A549 (cell line): ENCODE results near the gene RAB15.

Source experiments
- CHD4 ChIP-seq: fragments of 200-600 bp; sonication (generic); IDR thresholded peaks from 2 replicates; pipeline ENCODE4 v1.6.1; 2016; ENCODE audit warnings: antibody characterized with exemption, mild to moderate bottlenecking, borderline replicate concordance
- CTCF ChIP-seq: fragments of >200 bp; sonication (Bioruptor Twin); formaldehyde crosslinking; IDR thresholded peaks from 3 replicates; pipeline ENCODE4 v1.5.1; 2016
- ESRRA ChIP-seq: fragments of 150-350 bp; IDR thresholded peaks from 2 replicates; pipeline ENCODE4 v1.6.1; 2014; ENCODE audit warnings: mild to moderate bottlenecking, low read length, borderline replicate concordance
- HMGXB4 ChIP-seq: fragments of 250-450 bp; sonication (Bioruptor Pico); IDR thresholded peaks from 2 replicates; pipeline ENCODE4 v1.5.0; 2021; ENCODE audit warnings: mild to moderate bottlenecking, moderate library complexity, borderline replicate concordance
- KDM1A ChIP-seq: fragments of 200-600 bp; sonication (generic); IDR thresholded peaks from 2 replicates; pipeline ENCODE4 v1.6.1; 2016; ENCODE audit warnings: low read depth, mild to moderate bottlenecking
- MAZ ChIP-seq: fragments of 150-350 bp; IDR thresholded peaks from 2 replicates; pipeline ENCODE4 v1.6.1; 2014; ENCODE audit warnings: antibody characterized with exemption, low read depth, low read length, borderline replicate concordance
- NPAS2 ChIP-seq: fragments of 250-450 bp; sonication (Bioruptor Pico); IDR thresholded peaks from 2 replicates; pipeline ENCODE4 v1.8.0; 2022; ENCODE audit warnings: mild to moderate bottlenecking, moderate library complexity, borderline replicate concordance
- POLR2A ChIP-seq: IDR thresholded peaks from 2 replicates; pipeline ENCODE4 v1.6.1; 2012; ENCODE audit warnings: mild to moderate bottlenecking, low read length
- RAD21 ChIP-seq, 2 experiments: fragments of >200 bp in 1 of 2; sonication (Bioruptor Twin) in 1 of 2; formaldehyde crosslinking in 1 of 2; IDR thresholded peaks in 1 of 2; conservative IDR thresholded peaks in 1 of 2; 2 replicates in 1 of 2; 3 replicates in 1 of 2; pipeline ENCODE4 v1.6.1; 2012 to 2018; ENCODE audit warnings: inconsistent platforms in 1 of 2
- RCOR1 ChIP-seq: fragments of 150-350 bp; IDR thresholded peaks from 2 replicates; pipeline ENCODE4 v1.6.1; 2014; ENCODE audit warnings: antibody characterized with exemption, low read length, low read depth
- REST ChIP-seq: fragments of 200-600 bp; sonication (generic); IDR thresholded peaks from 2 replicates; pipeline ENCODE4 v1.6.1; 2016; ENCODE audit warnings: antibody characterized with exemption, mild to moderate bottlenecking, moderate library complexity
- TF ChIP-seq, protein P1 (sequence below): IDR thresholded peaks from 2 replicates; pipeline ENCODE4 v1.6.1; 2012

- TF ChIP-seq CTCF = no peak
- no peak for TF ChIP-seq POLR2A
- no peak for TF ChIP-seq NPAS2 (CRISPR knock-in tag)
- TF ChIP-seq, protein P1, sequence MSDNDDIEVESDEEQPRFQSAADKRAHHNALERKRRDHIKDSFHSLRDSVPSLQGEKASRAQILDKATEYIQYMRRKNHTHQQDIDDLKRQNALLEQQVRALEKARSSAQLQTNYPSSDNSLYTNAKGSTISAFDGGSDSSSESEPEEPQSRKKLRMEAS = no peak
- TF ChIP-seq RCOR1 = no peak
- no peak for TF ChIP-seq RAD21 (conservative IDR thresholded peaks at IDR 0.05 in 1 of 2, IDR thresholded peaks at IDR 0.05 in 1 of 2)
- TF ChIP-seq ESRRA = no peak
- TF ChIP-seq REST = no peak
- no peak for TF ChIP-seq HMGXB4
- TF ChIP-seq KDM1A = no peak
- TF ChIP-seq CHD4 = no peak
- no peak for TF ChIP-seq MAZ
Observed at GRCh38 chr14:64963611-64964010, 8.5 kb downstream of the RAB15 start.
